AG04449 (cell line): ENCODE measurements around the gene NTMT1.

ENCODE experiments used
- CTCF ChIA-PET: fragments of 350-600 bp; formaldehyde crosslinking; extraction: SDS; loops from one replicate; lab custom pipeline; 2021; ENCODE audit warnings: antibody characterized with exemption; lab: Yijun Ruan, JAX
- POLR2A ChIA-PET: fragments of 400-600, 350-600 bp; formaldehyde crosslinking; extraction: SDS; loops from one replicate; lab custom pipeline; 2020; ENCODE audit warnings: antibody characterized with exemption, inconsistent platforms; lab: Yijun Ruan, JAX
- DNase-seq: peaks from one replicate; pipeline ENCODE4 v3.0.0-alpha.2; 2010; ENCODE audit warnings: low read depth, low spot score
- H3K4me3 ChIP-seq: 2 replicates; pipeline ENCODE4 v1.5.1; 2011; ENCODE audit warnings: low read depth, mild to moderate bottlenecking, control low read depth, low read length
- CTCF ChIP-seq: IDR thresholded peaks from one replicate; pipeline ENCODE4 v1.5.1; 2011; ENCODE audit warnings: mild to moderate bottlenecking, moderate library complexity, low read length, control low read depth, inconsistent platforms; ENCODE audit not compliant: insufficient read depth; ENCODE audit errors: missing control alignments

The NTMT1 gene

GRCh38 chr9:129602598-129603415, 23.2 kb upstream of the NTMT1 start:
- no peak overlapping the region for H3K4me3 ChIP-seq
- no peak for TF ChIP-seq CTCF
- CTCF ChIA-PET: interaction anchor here (1.0 to 1.3 kb wide), 3 partner anchors 460 to 464 kb away, joined by 3 to 4 read pairs (median 3); no protein-coding TSS in a partner anchor
- POLR2A ChIA-PET: no interaction called here
- DNase-seq: no peak

- TF ChIP-seq CTCF: no peak
- no peak for DNase-seq
- ChIA-PET POLR2A (interaction anchor here (0.9 kb wide), 1 partner anchor 108 kb away, joined by 3 read pairs; no protein-coding TSS in a partner anchor), CTCF (interaction anchor here (1.2 to 6.1 kb wide), 4 partner anchors 17 to 472 kb away, joined by 3 to 89 read pairs (median 16); partner anchors contain the start of gene C9orf50)
- H3K4me3 ChIP-seq: no peak overlapping the region
Measured at GRCh38 chr9:129604056-129604765, 21.8 kb upstream of the NTMT1 start.

GRCh38 chr9:129604766-129605163, 21.2 kb upstream of the NTMT1 start:
- CTCF ChIA-PET: interaction anchor here (1.2 to 6.1 kb wide), 4 partner anchors 16 to 473 kb away, joined by 3 to 89 read pairs (median 16); partner anchors contain the start of gene C9orf50
- TF ChIP-seq CTCF: no peak
- no peak for DNase-seq
- POLR2A ChIA-PET: interaction anchor here (0.9 to 2.0 kb wide), 2 partner anchors 108 kb away, joined by 3 to 9 read pairs; no protein-coding TSS in a partner anchor
- no peak overlapping the region for H3K4me3 ChIP-seq

- ChIA-PET CTCF (interaction anchor here (0.6 to 6.1 kb wide), 11 partner anchors 10 to 481 kb away, joined by 3 to 89 read pairs (median 3); partner anchors contain the start of gene C9orf50), POLR2A (interaction anchor here (0.6 to 3.9 kb wide), 4 partner anchors 105 to 428 kb away, joined by 3 to 9 read pairs (median 6); partner anchors contain the start of gene IER5L)
- no peak for TF ChIP-seq CTCF
- H3K4me3 ChIP-seq: no peak overlapping the region
- DNase-seq: no peak
Measured at GRCh38 chr9:129606161-129607026, 19.6 kb upstream of the NTMT1 start.

- TF ChIP-seq CTCF: no peak
- H3K4me3 ChIP-seq: no peak overlapping the region
- DNase-seq: no peak
- CTCF ChIA-PET: interaction anchor here (0.6 to 6.1 kb wide), 7 partner anchors 14 to 475 kb away, joined by 3 to 89 read pairs (median 10); partner anchors contain the start of gene C9orf50
- POLR2A ChIA-PET: interaction anchor here (0.6 to 3.9 kb wide), 4 partner anchors 105 to 429 kb away, joined by 3 to 9 read pairs (median 6); partner anchors contain the start of gene IER5L
Measured at GRCh38 chr9:129607027-129607387, 19.0 kb upstream of the NTMT1 start.
